ENCODE data around the gene PCDHGA11. TPM values are rescaled to one million over a fixed set of nuclear protein-coding genes. Genes with fewer than 3 reads are reported as not detected.
"Not testable (repeated sequence)": the region's sequence is repeated elsewhere in the genome, so short reads cannot be mapped to it uniquely, and the experiment has no call there.

The PCDHGA11 gene
- total and polyA plus RNA-seq, 10 of the 15 experiments (the other 5 are each of a cell fraction or from before 2014, with no cell fraction given): 0.21 to 3.4 (median 2.2) TPM

DNA sequence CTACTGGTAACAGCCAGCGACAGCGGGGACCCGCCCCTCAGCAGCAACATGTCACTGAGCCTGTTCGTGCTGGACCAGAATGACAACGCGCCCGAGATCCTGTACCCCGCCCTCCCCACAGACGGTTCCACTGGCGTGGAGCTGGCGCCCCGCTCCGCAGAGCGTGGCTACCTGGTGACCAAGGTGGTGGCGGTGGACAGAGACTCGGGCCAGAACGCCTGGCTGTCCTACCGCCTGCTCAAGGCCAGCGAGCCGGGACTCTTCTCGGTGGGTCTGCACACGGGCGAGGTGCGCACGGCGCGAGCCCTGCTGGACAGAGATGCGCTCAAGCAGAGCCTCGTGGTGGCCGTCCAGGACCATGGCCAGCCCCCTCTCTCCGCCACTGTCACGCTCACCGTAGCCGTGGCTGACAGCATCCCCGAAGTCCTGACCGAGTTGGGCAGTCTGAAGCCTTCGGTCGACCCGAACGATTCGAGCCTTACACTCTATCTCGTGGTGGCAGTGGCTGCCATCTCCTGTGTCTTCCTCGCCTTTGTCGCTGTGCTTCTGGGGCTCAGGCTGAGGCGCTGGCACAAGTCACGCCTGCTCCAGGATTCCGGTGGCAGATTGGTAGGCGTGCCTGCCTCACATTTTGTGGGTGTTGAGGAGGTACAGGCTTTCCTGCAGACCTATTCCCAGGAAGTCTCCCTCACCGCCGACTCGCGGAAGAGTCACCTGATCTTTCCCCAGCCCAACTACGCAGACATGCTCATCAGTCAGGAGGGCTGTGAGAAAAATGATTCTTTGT is 26.3 kb upstream of the PCDHGA11 start:
- SMC1A ChIA-PET (ENCODE audit: uncharacterized antibody, unreplicated experiment); ATAC-seq; H3K4me1 ChIP-seq (ENCODE audit: control insufficient read depth, insufficient read depth, low read length); H3K27me3 ChIP-seq (replicated peaks in 1 of 2; ENCODE audit: control insufficient read depth in 2 of 2, insufficient read depth in 2 of 2, low read length in 1 of 2); H3K4me3 ChIP-seq; DNase-seq (ENCODE audit: low read depth, low spot score); BruUV-seq (replicated peaks); H3K9ac ChIP-seq (ENCODE audit: control insufficient read depth, insufficient read depth, low read length); H2AFZ ChIP-seq (ENCODE audit: control insufficient read depth, low read depth, low read length); H3K36me3 ChIP-seq (ENCODE audit: control insufficient read depth in 2 of 2, insufficient read depth in 2 of 2, low read length in 1 of 2); intact Hi-C loops (cut with micrococcal nuclease; ENCODE audit: unreplicated experiment); H4K20me1 ChIP-seq (ENCODE audit: control insufficient read depth, insufficient read depth); in situ Hi-C loops (cut with MboI); H3K4me2 ChIP-seq (ENCODE audit: control insufficient read depth, insufficient read depth); H3K79me2 ChIP-seq (ENCODE audit: control insufficient read depth, insufficient read depth, low read length); RAD21 ChIA-PET (ENCODE audit: unreplicated experiment); H3K27ac ChIP-seq (ENCODE audit: control insufficient read depth, insufficient read depth); POLR2A ChIA-PET; FAIRE-seq; H3K9me3 ChIP-seq (replicated peaks; ENCODE audit: control insufficient read depth, insufficient read depth, low read length): not testable (repeated sequence)
- CTCF ChIA-PET: interaction anchor here (0.6 to 1.6 kb wide), 6 partner anchors 12 to 169 kb away, joined by 3 to 6 read pairs (median 4); partner anchors contain the start of genes PCDHGA10 and PCDHGA12
- WGBS (ENCODE audit: insufficient coverage, insufficient replicate concordance, low lambda C conversion rate, missing lambda C conversion rate): 96% methylated on average over 34 of the region's 53 CpGs

DNA sequence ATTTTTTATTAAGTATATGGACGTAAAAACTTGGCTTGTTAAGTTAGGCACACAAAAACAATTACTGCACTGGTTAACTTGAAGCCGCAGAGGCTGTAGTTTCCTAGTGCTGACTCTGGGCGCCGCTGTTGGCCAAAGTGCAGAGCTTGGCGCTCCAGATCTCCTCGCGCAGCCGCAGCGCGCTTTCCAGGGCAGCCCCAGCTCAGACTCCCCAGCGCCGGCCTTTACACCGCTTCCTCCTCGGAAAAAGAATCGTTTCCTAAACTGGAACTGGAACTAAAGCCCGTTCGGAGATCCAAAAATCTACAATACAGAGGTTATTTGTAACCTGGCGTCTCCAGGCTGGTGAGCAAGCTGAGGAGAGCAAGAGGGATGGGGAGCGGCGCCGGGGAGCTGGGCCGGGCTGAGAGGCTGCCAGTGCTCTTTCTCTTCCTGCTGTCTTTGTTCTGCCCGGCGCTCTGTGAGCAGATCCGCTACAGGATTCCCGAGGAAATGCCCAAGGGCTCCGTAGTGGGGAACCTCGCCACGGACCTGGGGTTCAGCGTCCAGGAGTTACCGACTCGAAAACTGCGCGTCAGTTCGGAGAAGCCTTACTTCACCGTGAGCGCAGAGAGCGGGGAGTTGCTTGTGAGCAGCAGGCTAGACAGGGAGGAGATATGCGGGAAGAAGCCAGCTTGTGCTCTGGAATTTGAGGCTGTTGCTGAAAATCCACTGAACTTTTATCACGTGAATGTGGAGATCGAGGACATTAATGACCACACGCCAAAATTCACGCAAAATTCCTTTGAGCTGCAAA is 22.9 kb upstream of the PCDHGA11 start, which contains the start of gene PCDHGB5:
Gene PCDHGB5, plus strand, starts transcription at position 192 of the 796 bp plus-strand sequence. Its CDS starts 181 bp downstream, at position 373.
- Histone ChIP-seq H3K9me3 (replicated peaks; ENCODE audit: control insufficient read depth, insufficient read depth, low read length) (peaks cover 18% of the 10 kb centered on the region; the same call in 2 of the 3 replicates), H3K4me3 (peak within 1 kb of the TSS; percentile 53; the same call in 1 of the 2 replicates)
- BruUV-seq (replicated peaks); H2AFZ ChIP-seq (ENCODE audit: control insufficient read depth, low read depth, low read length); H4K20me1 ChIP-seq (ENCODE audit: control insufficient read depth, insufficient read depth); H3K4me2 ChIP-seq (ENCODE audit: control insufficient read depth, insufficient read depth); POLR2A ChIA-PET; H3K4me1 ChIP-seq (ENCODE audit: control insufficient read depth, insufficient read depth, low read length); H3K79me2 ChIP-seq (ENCODE audit: control insufficient read depth, insufficient read depth, low read length); intact Hi-C loops (cut with micrococcal nuclease; ENCODE audit: unreplicated experiment); in situ Hi-C loops (cut with MboI); H3K27me3 ChIP-seq (replicated peaks in 1 of 2; ENCODE audit: control insufficient read depth in 2 of 2, insufficient read depth in 2 of 2, low read length in 1 of 2); DNase-seq (ENCODE audit: low read depth, low spot score); H3K9ac ChIP-seq (ENCODE audit: control insufficient read depth, insufficient read depth, low read length); H3K36me3 ChIP-seq (ENCODE audit: control insufficient read depth in 2 of 2, insufficient read depth in 2 of 2, low read length in 1 of 2); H3K27ac ChIP-seq (ENCODE audit: control insufficient read depth, insufficient read depth): not testable (repeated sequence)
- CTCF ChIA-PET: interaction anchor here (0.9 to 1.7 kb wide), 10 partner anchors 10 to 166 kb away, joined by 3 to 8 read pairs (median 4); partner anchors contain the start of genes PCDHGA1, PCDHGA10, PCDHGA12 and PCDHGB3
- FAIRE-seq (peak; percentile 38), ATAC-seq (peak; percentile 82)
- SMC1A ChIA-PET (ENCODE audit: uncharacterized antibody, unreplicated experiment): interaction anchor here (1.3 kb wide), 1 partner anchor 160 kb away, joined by 5 read pairs; no protein-coding TSS in a partner anchor
- RAD21 ChIA-PET (ENCODE audit: unreplicated experiment): interaction anchor here (1.4 kb wide), 1 partner anchor 15 kb away, joined by 4 read pairs; the partner anchor contains the start of gene PCDHGA10
- TF ChIP-seq NRF1 (conservative IDR thresholded peaks at IDR 0.05; ENCODE audit: low read depth, low read length): 0 out of 2 replicates have a peak, but pooled peaks have one; percentile 12
- peak; percentile 40 to 57 (median 41); a peak in 5 of 6 replicates for TF ChIP-seq CTCF (IDR thresholded peaks at IDR 0.05 in 2 of 3, conservative IDR thresholded peaks at IDR 0.05 in 1 of 3; ENCODE audit: control insufficient read depth in 2 of 3, extremely low read depth in 1 of 3, insufficient read depth in 1 of 3, low read depth in 3 of 3, low read length in 3 of 3)
- TF ChIP-seq RAD21 (IDR thresholded peaks at IDR 0.05; ENCODE audit: insufficient read depth, low read depth, low read length): peak; percentile 37
- peak; percentile 60; the same call in 1 of the 2 replicates for TF ChIP-seq CBX5 (IDR thresholded peaks at IDR 0.05; ENCODE audit: low read depth)
- 8% methylated on average over 26 of the region's 43 CpGs for WGBS (ENCODE audit: insufficient coverage, insufficient replicate concordance, low lambda C conversion rate, missing lambda C conversion rate)
